ENCODE results near the gene UBL7.

DNA sequence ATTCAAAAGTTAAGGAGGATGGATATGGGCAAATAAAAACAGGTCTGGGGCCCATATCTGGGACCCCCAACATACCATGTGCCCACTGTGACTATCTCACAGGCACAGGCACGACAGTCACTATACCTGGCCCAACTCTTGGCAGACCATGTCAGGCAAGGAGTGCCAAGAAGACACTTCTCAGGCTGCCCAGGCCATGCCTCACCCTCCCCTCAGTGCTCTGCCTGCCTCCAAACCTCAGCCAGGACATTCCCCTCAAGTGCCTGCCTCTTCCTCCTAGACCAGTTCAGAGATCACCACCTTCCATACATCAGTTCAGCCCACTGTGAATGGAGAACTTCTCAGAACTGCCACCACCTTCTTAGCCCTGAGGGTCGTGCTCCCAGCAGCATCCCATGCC lies 22.8 kb downstream of the UBL7 start:
- TF ChIP-seq POLR2AphosphoS5 (IDR thresholded peaks at IDR 0.05; ENCODE audit: low read depth, low read length) (no peak), REST (IDR thresholded peaks at IDR 0.05; ENCODE audit: insufficient read depth in 1 of 2, low read depth in 2 of 2, low read length in 2 of 2) (no peak), SIN3A (IDR thresholded peaks at IDR 0.05; ENCODE audit: borderline replicate concordance, insufficient read depth, low read length) (no peak)
